Fibroblast of peridontal ligament (primary cell): ENCODE data around the gene SMAD6.
"Not testable (repeated sequence)": the region's sequence is repeated elsewhere in the genome, so short reads cannot be mapped to it uniquely, and the experiment has no call there.

Experiments
- DNase-seq: peaks from one replicate; pipeline ENCODE4 v3.0.0-alpha.2; 2010; ENCODE audit errors: extremely low read depth

Gene SMAD6

GRCh38 chr15:66742286-66742685, 40.2 kb downstream of the SMAD6 start:
- no peak for DNase-seq

- no peak for DNase-seq
These were observed 41.2 kb downstream of the SMAD6 start for GRCh38 chr15:66743204-66743603.

- peak; percentile 71 for DNase-seq
These were observed 41.9 kb downstream of the SMAD6 start for GRCh38 chr15:66743703-66744536.

- no peak for DNase-seq
These were observed 42.7 kb downstream of the SMAD6 start for GRCh38 chr15:66744610-66745279.

DNA sequence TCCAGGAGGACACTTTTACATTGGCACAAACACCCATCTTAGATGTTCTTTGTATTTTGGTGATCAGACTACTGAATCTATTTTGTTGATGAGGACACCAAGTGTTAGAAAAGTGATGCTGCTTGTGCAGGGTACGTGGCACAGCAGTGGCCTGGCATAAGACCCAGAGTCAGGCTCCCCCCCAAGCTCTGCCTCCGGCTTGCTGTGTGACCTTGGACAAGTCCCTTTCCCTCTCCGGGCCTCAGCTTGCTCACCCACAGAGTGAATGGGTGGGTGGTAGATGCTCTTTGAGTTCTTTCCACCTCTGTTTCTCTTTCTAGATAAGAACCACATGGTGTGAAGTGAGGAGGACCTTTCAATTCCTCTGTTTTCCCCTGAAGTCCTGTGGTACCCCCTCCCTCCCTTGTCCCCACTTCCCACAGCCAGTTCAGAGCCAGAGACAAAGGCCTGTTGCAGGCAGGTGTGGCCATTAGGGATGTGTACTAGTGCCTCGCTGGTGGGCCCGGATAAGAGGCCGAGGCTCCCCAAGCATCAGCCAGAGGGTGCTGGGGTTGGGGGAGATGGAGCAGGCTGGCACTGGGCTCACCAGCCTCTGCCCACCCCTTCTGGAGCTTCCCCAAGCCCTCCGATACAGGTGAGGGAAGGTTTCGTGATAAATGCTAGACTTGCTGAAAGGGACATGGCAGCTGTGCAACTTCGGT, 43.6 kb downstream of the SMAD6 start:
- no peak for DNase-seq

DNA sequence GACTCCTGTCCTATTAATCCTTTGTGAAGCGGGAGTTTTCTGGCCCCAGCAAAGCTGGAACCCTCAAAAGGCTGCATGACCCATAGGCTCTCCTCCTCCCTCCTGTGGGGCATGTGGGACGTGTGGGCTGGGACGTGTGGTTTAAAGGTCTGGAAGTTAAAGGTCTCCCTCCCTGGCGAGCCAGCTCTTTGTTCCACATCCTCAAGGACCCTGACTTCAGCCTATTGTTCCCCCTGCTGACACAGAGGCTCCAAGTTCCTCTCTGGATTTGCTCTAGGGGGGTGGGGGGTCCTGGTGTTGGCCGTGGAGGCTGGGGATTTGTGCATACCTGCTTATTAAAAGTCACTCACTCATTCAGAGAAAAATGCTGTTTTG, 44.2 kb downstream of the SMAD6 start:
- no peak for DNase-seq

- DNase-seq, result no peak
These were observed 45.2 kb downstream of the SMAD6 start for GRCh38 chr15:66747223-66747622.

- peak; percentile 85 for DNase-seq
These were observed 46.1 kb downstream of the SMAD6 start for GRCh38 chr15:66747886-66748707.

- DNase-seq, result no peak
These were observed 46.6 kb downstream of the SMAD6 start for GRCh38 chr15:66748708-66749035.

GRCh38 chr15:66749841-66750575, 48.0 kb downstream of the SMAD6 start:
- no peak for DNase-seq

- DNase-seq, result no peak
These were observed 48.6 kb downstream of the SMAD6 start for GRCh38 chr15:66750609-66751008.

DNA sequence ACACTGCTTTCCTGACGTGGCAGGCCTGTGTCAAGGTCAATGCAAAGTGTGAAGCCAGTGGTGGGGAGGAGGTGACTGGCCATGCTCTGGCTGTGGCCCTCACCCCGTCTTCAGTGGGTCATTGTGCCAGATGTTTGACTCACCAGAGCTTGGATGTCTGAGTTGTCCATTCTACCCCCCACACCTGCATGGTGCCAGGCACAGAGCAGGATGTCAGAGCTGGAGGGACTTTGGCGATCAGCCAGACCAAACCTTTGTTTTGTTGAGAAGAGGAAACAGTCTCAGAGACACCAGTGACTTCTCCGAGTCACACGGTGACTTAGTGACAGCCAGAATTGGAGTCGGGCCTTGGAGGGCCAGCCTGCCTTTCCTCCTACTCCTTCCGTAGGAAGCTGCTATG, 49.5 kb downstream of the SMAD6 start:
- no peak for DNase-seq

- no peak for DNase-seq
These were observed 50.0 kb downstream of the SMAD6 start for GRCh38 chr15:66752078-66752477.

GRCh38 chr15:66753687-66754377, 51.8 kb downstream of the SMAD6 start:
- no peak for DNase-seq

DNA sequence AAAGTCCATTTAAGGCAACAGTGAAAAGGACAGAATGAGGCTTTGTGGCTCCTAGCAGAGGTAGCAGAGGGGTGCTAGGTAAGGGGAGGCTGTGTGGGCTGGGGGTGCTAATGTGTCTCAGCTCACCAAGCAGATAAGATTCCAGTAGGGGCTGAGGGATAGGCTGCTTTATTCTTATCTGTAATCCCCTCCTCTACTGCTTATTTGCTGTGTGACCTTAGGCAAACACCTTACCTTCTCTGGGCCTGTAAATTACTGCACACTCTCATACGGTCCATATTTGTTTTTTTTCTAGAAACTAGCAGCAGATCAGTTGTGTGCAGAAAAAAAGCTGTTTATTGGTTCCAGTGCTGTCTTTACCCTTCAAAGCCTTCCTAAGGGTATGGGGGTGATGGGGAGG, 52.8 kb downstream of the SMAD6 start:
- DNase-seq, result no peak

DNA sequence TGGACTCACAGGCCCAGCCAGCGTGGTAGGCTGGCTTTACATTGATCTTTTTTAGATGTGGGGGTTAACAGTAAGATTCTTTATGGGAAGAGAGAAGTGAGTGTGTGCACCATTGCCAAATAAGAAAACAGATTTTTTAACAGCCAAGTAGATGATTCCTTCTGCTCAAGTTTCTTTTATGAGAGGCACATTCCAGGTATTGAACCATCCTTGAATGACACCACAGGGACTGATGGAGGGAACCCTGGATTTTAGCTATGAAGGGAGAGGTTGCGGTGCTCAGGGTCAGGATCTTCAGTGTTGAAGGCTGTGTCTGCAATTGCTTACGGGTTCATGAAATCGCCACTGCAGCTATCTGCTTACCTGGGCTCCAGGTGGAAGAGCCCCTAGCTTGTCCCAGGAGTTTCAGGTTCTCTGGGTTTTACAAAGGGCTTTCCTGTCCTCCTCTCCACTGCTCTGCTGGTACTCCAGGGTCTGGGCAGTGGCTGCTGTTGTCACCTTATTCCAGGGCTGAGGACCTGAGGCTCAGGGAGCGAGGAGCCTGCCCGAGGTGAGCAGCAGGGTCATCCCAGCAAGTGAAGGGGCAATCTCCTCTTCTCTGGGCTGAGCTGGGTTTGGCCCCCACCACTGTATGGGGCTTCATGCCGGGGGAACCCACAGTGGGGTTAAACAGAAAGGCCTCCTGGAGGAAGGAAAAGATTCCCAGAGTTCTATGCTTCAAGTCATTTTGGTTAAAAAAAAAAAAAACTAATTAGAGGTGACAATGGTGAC, 53.4 kb downstream of the SMAD6 start:
- DNase-seq, result no peak

DNA sequence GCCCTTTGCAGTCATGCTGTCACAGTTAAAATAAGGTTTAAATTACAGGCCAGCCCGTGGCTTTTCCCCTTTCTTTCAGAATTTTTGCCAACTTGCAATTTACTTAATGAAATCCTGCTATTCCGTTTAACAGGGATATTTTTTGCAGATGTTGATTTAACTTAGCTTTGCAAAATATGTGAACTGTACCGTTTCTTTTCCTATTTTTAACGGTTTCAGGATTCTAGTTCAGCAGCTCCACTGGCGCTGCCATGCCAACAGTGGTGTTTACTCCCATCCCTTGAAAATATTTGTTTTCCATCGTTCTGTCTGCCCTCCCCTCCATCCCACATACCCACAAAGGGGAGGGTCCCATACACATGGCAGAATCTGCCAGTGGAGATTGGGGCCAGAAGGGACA, 54.3 kb downstream of the SMAD6 start:
- DNase-seq, result peak; percentile 81

DNA sequence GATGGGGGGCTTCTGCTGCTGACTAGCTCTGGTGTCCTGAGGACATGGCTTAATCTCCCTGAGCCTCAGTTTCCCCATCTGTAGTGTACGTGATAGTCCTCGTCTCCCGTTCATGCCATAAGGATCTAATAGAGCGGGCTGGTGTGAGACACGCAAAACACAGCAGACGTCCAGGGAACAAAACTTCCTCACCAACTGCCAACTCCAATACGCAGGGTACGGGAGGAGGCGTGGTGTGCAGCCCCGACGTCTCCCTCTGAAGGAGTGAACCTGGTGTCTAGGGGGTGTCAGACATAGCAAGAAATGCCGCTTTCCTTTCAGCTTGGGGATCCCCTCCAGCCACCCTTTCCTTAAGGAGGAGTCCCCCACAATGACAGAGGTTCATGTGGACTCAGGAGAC, 55.0 kb downstream of the SMAD6 start:
- DNase-seq, result no peak

DNA sequence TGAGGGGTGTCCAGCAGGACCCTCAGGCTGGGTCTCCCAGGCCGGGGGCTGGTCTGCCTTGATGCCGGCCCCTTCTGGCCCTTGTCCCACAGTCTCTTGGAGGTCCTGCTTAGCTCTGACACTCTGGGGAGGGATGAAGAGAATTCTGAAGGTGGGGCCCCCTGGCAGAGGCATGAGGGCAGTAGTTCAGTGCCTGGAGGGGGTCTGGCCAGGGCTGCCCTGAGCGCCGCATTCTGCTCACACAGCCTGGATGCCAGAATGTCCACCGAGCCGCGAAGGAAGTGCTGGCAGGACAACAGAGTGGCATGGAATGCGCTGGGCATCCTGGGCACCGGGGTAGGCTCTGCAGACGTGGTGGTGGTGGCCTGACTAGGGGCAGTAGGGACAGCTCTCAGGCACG, 55.5 kb downstream of the SMAD6 start:
- no peak for DNase-seq

DNA sequence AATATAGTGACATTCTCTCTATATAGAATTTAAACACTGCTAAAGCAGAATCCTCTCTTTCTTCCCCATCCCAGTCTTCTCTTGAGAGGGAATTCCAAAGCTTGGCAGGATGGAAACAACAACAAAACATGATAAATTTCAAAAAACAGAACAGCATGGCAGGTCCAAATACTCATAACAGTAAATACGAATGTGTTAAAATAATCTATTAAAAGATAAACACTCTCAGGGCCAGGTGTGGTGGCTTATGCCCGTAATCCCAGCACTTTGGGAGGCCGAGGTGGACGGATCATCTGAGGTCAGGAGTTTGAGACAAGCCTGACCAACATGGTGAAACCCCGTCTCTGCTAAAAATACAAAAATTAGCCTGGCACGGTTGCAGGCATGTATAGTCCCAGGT, 56.2 kb downstream of the SMAD6 start:
- DNase-seq, result not testable (repeated sequence)
